Ureter (tissue), 1 donor: ENCODE results near the gene DCAF5. TPM values are rescaled to one million over a fixed set of nuclear protein-coding genes. Genes with fewer than 3 reads are reported as not detected.
"Not testable (repeated sequence)": the region's sequence is repeated elsewhere in the genome, so short reads cannot be mapped to it uniquely, and the experiment has no call there.

ENCODE experiments used
- DNase-seq: peaks from one replicate; pipeline ENCODE4 v3.0.0-alpha.2; 2020; ENCODE audit warnings: low spot score
- total RNA-seq: library from RNA; stranded (reverse); gene quantifications from one replicate; pipeline ENCODE4 v1.2.4, GENCODE V29; 2023
- donor health status: DM: yes; HTN: yes; CAD: no.

DCAF5 gene
- total RNA-seq, 1 donor from 2014 or later, result 58.6 TPM

GRCh38 chr14:69073915-69074314 is 79.0 kb downstream of the DCAF5 start:
- no peak for DNase-seq

- no peak for DNase-seq
These were observed 79.5 kb downstream of the DCAF5 start for GRCh38 chr14:69073429-69073828.

DNA sequence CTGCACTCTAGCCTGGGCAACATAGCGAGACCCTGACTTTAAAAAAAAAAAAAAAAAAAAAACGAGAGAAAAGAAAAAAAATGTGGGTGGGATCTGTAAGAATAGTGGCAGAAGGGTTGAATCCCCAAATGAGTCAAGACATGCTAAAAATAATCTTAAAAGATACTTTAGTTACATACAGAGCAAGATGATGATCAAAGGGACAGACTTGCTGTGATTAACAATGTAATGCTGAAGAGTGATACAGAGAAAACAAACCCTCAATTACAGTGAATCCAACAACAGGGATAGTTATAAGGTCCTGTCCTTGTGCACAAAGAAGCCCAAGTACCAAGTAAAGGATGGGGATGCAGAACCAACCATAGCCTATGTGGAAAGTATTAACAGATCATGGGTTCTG is 80.3 kb downstream of the DCAF5 start:
- DNase-seq, result no peak

DNA sequence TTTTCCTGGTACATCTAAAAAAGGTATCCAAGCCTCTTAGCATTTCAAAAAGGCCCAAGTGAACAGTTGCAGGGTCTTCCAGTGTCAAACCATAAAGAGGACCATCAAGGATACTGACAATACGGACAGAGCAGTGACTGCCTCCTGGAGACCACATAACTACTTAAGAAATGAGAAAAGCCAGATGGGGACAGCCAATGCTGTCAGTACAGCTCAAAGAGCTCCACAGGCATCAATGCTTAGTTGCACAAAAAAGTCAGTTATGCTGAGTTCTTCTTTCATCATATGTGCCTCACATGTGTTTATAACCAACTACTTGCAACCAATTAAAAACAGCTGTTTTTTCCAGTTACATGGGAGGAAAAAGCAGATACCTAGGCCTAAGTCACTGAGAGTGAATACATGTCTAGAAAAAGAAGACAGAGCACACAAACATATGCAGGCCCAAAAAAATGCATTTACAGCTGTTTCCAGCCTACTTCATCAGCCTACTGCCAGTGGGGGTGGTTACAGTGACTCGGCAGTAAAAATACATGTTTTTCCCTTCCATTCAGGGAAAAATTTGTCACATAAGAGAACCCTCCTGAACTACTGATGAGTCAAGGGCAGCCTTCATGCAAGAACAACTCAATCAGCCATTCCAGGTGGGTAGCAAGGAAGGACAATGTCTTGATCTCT is 84.0 kb downstream of the DCAF5 start:
- DNase-seq, result no peak

GRCh38 chr14:69066396-69067171 is 86.3 kb downstream of the DCAF5 start:
- no peak for DNase-seq

GRCh38 chr14:69065934-69066333 is 87.0 kb downstream of the DCAF5 start:
- not testable (repeated sequence) for DNase-seq

- DNase-seq, result no peak
These were observed 88.3 kb downstream of the DCAF5 start for GRCh38 chr14:69064596-69064995.

- peak; percentile 54 for DNase-seq
These were observed 93.0 kb downstream of the DCAF5 start for GRCh38 chr14:69059658-69060623.

DNA sequence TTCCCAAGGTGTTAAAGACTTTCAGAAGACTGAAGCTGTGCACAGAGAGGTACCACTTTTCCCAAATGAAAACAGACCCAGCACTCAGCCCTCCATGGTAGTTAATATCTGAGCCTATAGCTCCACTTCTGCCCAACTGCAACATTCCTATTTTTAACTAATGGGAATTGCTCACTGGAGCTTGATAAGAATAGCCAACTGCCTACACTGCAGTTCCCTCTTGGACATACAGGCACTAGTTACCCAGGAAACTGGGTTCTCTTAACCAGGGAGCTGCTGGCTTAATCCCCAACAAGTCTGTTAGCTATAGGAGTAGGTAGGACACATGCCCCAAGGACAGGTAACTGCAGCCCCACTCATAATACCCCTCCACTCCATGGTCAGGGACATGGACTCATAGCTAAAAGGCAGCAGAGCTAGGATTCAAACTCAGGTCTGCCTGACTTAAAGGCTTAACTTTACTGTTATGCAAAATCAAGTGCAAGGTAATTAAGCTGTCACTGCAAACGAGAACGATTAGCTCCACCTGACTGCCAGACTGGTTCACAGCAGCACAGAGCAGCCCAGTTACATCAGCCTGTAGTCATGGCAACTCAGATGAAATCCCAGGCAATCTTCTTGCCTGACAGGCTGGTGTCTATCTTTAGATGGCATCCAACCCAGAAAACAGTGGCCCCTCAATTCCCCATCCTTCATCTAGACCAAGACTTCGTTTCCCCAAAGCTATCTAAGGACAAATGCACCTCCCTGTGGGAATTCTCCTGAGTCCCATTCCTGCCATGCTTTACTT is 96.7 kb downstream of the DCAF5 start:
- no peak for DNase-seq

DNA sequence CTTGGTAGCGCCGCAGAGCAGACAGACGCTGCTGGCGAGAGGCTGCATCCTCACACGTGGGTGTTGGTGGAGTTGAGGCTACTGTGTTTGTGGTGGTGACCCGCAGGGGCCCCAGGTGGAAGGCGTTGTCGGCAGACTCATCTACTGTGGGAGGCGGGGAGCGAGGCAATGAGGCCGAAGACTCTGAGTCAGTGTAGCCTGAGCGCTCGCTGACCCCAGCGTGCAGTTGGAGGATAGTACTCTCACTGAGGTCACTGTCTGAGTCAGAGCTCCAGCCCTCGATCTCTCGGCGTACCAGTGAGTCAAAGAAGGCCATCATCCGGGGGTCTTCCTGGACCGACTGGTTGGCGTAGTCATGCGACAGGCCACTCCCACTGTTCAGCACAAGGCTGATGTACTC is 97.8 kb downstream of the DCAF5 start:
- DNase-seq, result no peak

DNA sequence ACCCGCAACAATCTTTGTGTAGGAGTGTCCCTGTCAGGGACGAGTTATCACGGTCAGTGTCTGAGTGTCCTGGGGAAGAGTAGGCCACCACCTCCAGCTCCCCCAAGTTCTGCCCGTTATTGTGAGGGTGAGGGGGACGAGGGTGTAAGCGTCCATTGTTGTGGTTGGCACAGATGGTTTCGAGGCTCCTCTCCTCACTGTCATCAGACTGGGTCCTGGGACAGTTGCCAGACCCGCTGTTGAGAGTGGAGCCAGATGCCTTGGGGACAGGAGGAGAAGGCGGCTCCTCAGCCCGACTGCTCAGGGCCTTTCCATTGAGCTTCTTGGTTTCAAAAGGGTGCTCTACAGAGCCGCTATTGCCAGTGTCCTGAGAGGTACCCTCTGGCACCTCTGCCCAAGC is 98.9 kb downstream of the DCAF5 start:
- no peak for DNase-seq

- no peak for DNase-seq
These were observed 100.7 kb downstream of the DCAF5 start for GRCh38 chr14:69052181-69052601.

DNA sequence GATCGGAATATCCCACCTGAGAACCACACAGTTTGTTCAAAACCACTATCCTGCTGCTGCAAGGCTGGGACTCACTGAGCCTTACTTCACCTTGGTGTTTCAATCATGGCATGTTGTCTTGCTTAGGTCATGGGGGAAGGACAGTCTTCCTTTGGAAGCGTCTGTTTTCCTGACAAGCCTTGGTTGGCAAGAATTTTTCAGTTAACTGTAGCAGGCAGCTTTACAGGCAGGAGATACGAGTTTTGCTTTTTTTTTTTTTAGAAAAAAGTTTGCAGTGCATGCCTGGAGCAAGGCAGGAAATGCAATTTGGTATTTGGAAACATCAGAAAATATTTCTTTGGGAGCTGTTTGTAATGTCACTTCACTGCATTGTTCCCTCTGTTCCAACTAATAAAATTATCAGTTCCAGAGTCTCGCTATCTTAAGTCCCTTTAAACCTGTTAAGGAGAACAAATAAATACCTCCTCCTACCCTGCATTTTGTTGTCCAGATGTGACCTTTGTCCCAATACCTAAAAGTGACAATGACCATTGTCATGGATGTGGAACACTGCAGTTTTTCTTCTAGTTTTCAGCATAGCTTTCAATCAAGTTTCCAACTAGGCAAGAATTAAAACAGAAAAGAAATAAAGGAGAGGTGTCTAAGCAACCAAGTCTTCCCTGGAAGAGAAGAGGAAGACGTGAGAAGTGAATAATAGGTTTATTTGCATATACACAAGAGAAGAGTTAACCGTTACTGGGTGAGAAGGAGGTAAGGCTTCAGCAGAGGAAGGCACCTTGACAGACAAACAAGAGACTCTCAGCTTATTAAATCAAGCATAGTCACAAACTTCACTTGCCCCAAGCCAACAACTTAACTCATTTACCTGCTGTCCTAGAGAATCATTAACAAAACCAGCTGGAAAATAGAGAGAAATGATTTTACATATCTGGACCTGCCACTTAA is 102.4 kb downstream of the DCAF5 start:
- DNase-seq, result no peak

DNA sequence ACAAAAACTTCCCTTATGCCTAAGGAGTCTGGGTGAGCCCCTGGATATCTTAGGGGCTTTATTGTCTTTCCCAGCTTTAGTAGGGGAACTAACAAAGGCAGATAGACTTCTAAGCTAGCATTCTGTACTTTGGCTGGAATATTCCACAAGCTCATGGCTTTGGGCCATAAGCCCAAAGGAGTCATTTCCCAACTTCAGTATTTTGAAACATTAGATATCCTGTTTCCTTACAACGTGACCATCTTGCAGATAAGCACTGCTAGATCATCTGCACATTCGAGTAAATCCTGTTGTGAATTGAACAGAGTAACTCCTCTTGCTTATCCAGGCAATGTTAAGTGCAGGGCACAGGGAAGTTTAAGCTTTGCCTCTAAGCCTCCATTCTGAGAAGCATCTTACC is 103.2 kb downstream of the DCAF5 start:
- DNase-seq, result peak; percentile 59

- DNase-seq, result no peak
These were observed 104.5 kb downstream of the DCAF5 start for GRCh38 chr14:69048456-69048855.

- DNase-seq, result no peak
These were observed 105.7 kb downstream of the DCAF5 start for GRCh38 chr14:69047255-69047654.

DNA sequence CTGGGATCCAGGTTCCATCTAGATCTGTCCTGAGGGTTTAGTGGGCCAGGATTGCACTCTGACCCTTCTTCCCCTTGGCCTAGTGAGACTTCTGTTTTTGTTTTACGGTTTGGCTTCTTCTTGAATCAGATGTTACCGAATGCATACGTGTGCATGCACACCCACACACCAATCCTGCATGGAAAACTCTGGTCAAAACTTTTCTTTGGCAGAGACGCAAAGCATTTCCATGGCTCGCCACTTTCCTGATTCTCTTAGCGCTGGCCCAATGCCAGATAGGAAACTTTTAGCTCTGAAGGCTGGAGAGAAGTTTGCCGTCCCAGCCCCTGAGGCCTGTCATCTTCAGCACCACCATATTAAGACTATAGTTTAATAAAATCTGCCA is 106.5 kb downstream of the DCAF5 start:
- DNase-seq, result peak; percentile 60

- DNase-seq, result no peak
These were observed 107.0 kb downstream of the DCAF5 start for GRCh38 chr14:69045857-69046475.

DNA sequence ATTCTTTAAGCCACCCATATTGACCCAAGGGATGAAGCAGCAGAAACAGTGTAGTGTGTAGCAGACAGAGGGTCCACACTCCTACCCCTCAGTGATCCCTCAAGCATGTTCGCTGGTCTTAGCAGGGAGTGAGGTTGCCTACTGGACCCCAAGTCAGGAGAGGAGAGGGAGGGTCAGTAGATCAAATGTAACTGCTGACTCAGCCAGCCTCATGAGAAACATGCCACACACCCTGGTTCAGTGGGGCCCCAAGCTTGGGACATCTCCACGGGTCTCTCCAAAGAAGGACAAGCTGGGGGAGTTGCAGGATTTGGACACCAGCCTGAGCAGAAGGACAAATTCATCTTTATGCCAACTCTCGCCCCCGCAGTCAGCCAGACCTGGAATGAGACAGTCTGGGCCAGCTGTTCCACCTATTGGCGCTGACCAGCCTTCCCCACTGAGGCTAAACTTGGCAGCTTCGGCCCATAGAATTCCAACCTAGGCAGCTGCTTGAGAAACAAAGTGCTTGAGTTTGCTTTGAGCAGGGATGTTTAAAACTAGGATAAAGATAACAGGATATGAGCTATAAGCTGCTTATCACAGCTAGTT is 107.9 kb downstream of the DCAF5 start:
- DNase-seq, result no peak
